Thoracic aorta (tissue), 2 donors: ENCODE data around the gene WHRN. TPM values are rescaled to one million over a fixed set of nuclear protein-coding genes. Genes with fewer than 3 reads are reported as not detected.

Experiments
- ATAC-seq: fragments of 150-250 bp; one replicate; pipeline ENCODE4 v1.8.0; 2017; ENCODE audit warnings: low read depth; ENCODE audit not compliant: insufficient number of reproducible peaks, low FRiP score
- DNase-seq: peaks from one replicate; pipeline ENCODE4 v3.0.0-alpha.2; 2020; ENCODE audit warnings: low spot score
- H3K27ac ChIP-seq, 2 donors: fragments of 200-600 bp; sonication (generic); 1 replicate in 1 of 2; 2 replicates in 1 of 2; pipeline ENCODE4 v1.5.1; 2016; ENCODE audit warnings: mild to moderate bottlenecking in 2 of 2, moderate library complexity in 2 of 2
- H3K27me3 ChIP-seq: fragments of 200-600 bp; sonication (generic); replicated peaks from 2 replicates; pipeline ENCODE4 v1.6.0; 2016; ENCODE audit warnings: mild to moderate bottlenecking; ENCODE audit not compliant: insufficient read depth
- H3K36me3 ChIP-seq: fragments of 200-600 bp; sonication (generic); one replicate; pipeline ENCODE4 v1.5.1; 2016
- H3K4me1 ChIP-seq, 2 donors: fragments of 200-600 bp; sonication (generic); 1 replicate in 1 of 2; 2 replicates in 1 of 2; pipeline versions ENCODE4 v1.5.1 to v1.6.0; 2016; ENCODE audit warnings: low read depth in 2 of 2, mild to moderate bottlenecking in 1 of 2; ENCODE audit not compliant: control insufficient read depth in 1 of 2
- H3K4me3 ChIP-seq: fragments of 200-600 bp; sonication (generic); 2 replicates; pipeline ENCODE4 v1.5.1; 2016; ENCODE audit warnings: mild to moderate bottlenecking
- H3K9me3 ChIP-seq: fragments of 200-600 bp; sonication (generic); 2 replicates; pipeline ENCODE4 v1.5.1; 2016
- CTCF ChIP-seq: fragments of 200-600 bp; sonication (generic); IDR thresholded peaks from one replicate; pipeline ENCODE4 v1.5.1; 2019; ENCODE audit warnings: antibody characterized with exemption
- total RNA-seq, 2 donors: library from RNA; depleted of rRNA; stranded (reverse); fragments of >200 nt; gene quantifications; one replicate each; pipeline versions ENCODE4 v1.1.0 to v1.2.3, GENCODE V29; 2016

WHRN gene
- total RNA-seq, 2 donors from 2014 or later, result 4.1 to 5.1 TPM

- Histone ChIP-seq H3K4me1 (peaks cover 0 to 16% of the 10 kb centered on the region in 2 donors), H3K9me3 (no peaks in the 10 kb centered on the region), H3K27me3 (no peaks in the 10 kb centered on the region), H3K27ac (no peak overlapping the region), H3K4me3 (no peak overlapping the region), H3K36me3 (no peaks in the 10 kb centered on the region)
- DNase-seq (no peak), ATAC-seq (no peak)
- no peak for TF ChIP-seq CTCF
Measured at GRCh38 chr9:114507726-114508125, 2.5 kb upstream of the WHRN start.

GRCh38 chr9:114506082-114506390, 763 bp upstream of the WHRN start:
- Histone ChIP-seq H3K27ac (no peak overlapping the region), H3K4me1 (peaks cover 0 to 16% of the 10 kb centered on the region in 2 donors), H3K4me3 (peak overlapping the region; percentile 75), H3K27me3 (no peaks in the 10 kb centered on the region), H3K9me3 (no peaks in the 10 kb centered on the region), H3K36me3 (no peaks in the 10 kb centered on the region)
- ATAC-seq (no peak), DNase-seq (no peak)
- no peak for TF ChIP-seq CTCF

- H3K4me1 ChIP-seq, result peaks cover 0 to 16% of the 10 kb centered on the region in 2 donors
- no peaks in the 10 kb centered on the region for H3K36me3 ChIP-seq
- H3K4me3 ChIP-seq, result peak overlapping the region; percentile 75
- H3K27ac ChIP-seq, result no peak overlapping the region
- no peaks in the 10 kb centered on the region for H3K9me3 ChIP-seq
- TF ChIP-seq CTCF, result no peak
- H3K27me3 ChIP-seq, result no peaks in the 10 kb centered on the region
- DNase-seq, result no peak
- no peak for ATAC-seq
Measured at GRCh38 chr9:114504341-114505186, 709 bp downstream of the WHRN start.

GRCh38 chr9:114503522-114504340, 1.5 kb downstream of the WHRN start:
- H3K4me3 ChIP-seq, result peak overlapping the region; percentile 75
- H3K36me3 ChIP-seq, result no peaks in the 10 kb centered on the region
- no peak for ATAC-seq
- no peak overlapping the region for H3K27ac ChIP-seq
- DNase-seq, result no peak
- H3K4me1 ChIP-seq, result peaks cover 0 to 16% of the 10 kb centered on the region in 2 donors
- no peaks in the 10 kb centered on the region for H3K9me3 ChIP-seq
- no peak for TF ChIP-seq CTCF
- H3K27me3 ChIP-seq, result no peaks in the 10 kb centered on the region

- Histone ChIP-seq H3K4me1 (peaks cover 0 to 16% of the 10 kb centered on the region in 2 donors), H3K9me3 (no peaks in the 10 kb centered on the region), H3K36me3 (no peaks in the 10 kb centered on the region), H3K27ac (no peak overlapping the region), H3K27me3 (no peaks in the 10 kb centered on the region), H3K4me3 (no peak overlapping the region)
- TF ChIP-seq CTCF, result no peak
- DNase-seq, result no peak
- no peak for ATAC-seq
Measured at GRCh38 chr9:114503009-114503408, 2.3 kb downstream of the WHRN start.
